Amniotic epithelial cell (primary cell): Measurements from ENCODE around the gene APOL5.

ENCODE experiments used
- DNase-seq: peaks from one replicate; pipeline ENCODE4 v3.0.0-alpha.2; 2010; ENCODE audit warnings: low read depth

The APOL5 gene

GRCh38 chr22:35742342-35743100 is 24.8 kb downstream of the APOL5 start:
- DNase-seq: peak; percentile 81

DNA sequence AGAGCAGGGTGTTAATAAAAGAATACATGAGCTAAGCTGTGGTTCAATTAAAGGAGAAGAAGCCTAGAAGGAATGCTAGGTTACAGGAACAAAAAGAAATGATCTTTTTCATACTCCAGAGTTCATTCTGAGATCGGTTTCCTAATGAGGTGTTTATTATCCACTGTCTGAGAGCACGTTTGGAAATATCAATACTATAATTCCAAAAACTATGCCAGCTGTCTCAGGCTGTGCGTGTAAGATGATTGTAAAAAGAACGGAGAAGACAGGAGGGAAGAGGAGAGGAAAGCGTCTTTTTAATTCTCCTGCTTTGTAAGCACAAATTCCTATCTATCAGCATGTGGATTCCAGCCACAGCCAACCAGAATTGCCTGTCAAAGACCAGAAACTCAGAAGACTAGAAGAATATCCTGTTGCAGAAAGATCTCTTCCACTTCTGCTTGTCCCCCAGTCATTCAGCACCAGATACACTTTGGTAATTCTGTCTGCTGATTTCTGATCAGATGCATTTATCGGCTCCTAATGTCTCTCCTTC is 25.7 kb downstream of the APOL5 start:
- DNase-seq: peak; percentile 24

DNA sequence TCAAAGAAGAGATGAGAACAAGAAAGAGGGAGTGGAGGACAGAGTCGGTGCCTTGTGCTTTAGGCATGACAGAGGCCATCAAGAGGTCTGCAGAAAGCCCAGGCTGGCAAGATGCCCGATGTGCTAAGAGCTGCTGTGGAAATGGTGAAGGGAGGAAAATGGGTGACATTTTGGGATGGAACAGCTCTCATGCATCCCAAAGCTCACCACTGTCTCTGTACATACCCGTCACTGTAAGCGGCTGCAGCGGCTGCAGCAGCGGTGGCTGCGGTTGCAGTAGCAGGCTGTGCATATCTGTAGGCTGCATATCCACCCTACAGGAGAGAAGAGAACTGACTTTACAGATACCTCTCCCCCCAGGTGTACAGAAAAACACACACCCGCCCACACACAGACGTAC is 28.6 kb downstream of the APOL5 start:
- DNase-seq: no peak

GRCh38 chr22:35746946-35747703 is 29.5 kb downstream of the APOL5 start:
- DNase-seq: peak; percentile 77

- DNase-seq: no peak
These were observed 32.1 kb downstream of the APOL5 start for GRCh38 chr22:35749808-35750207.

DNA sequence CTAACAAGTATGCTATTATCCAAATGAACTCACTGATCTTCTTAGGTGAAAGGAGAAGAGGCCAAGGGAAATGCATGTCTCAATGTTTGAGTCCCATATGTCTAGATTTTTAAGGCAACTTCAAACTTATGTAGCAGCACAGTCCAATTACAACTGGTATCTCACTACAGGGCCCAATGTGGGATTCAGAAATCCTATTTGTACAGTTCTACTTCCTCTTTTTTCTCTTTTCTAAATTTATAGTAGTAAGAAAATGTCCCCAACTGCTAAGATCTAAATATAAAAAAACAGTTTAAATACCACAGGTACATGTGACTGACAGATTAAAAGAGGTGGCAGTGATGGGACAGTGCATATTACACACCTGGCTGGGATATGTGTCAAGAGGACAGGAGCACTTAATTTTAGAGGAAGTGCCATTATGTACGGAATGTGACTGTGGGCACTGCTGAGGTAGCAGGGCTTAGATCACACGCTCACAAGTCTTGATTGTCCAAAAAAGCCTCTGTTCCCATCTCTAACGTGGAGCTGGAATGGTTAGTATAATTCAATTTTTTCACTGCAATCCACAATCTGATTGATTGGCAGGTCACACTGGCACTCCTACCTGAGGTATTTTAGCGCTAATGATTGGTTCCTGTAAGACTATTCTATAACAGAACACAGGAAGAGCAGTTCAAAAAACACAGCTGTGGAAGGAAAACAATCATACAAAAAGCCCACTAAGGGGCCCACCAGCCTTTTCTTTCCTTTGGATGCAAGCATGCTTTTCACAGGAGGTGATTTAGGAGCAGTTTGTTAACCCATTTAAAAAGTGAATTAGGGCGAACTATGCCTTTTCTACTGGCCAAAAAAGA is 34.6 kb downstream of the APOL5 start:
- DNase-seq: no peak

DNA sequence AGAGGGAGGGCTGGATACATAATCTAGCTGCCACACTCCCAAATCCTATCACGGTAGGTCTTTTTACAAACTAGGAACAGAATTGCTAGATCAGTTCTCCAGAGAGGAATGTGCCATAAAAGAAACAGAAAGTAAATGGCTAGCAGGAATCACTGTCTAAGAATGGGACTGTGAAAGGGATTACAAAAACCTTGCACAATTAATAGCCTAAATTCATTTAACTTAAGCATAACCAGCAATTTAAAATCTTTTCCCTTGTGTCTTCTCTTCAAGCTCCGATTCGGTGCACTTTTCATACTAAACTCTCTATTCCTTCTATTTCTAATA is 35.2 kb downstream of the APOL5 start:
- no peak for DNase-seq

GRCh38 chr22:35754761-35755160 is 37.1 kb downstream of the APOL5 start:
- DNase-seq: no peak

- DNase-seq: no peak
These were observed 39.0 kb downstream of the APOL5 start for GRCh38 chr22:35756722-35757121.

GRCh38 chr22:35758394-35758793 is 40.7 kb downstream of the APOL5 start:
- no peak for DNase-seq

DNA sequence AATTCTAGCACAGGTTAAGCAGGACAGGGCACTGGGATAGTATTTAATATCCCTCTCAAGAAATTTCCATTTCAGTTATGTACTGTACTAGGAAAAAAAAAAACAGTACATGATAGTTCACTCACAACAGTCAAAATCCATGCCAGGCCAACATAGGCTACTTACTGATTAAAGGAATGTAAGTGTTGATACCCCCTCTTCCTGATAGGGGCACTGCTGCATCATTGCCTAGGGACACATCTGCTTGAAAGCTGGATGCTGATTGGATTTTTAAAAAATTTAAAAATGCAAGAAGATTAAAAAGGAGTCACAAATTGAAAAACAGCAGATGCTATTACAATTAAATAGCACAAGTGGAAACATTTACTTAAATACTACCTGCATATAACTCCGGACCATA is 43.4 kb downstream of the APOL5 start:
- DNase-seq: peak; percentile 27

DNA sequence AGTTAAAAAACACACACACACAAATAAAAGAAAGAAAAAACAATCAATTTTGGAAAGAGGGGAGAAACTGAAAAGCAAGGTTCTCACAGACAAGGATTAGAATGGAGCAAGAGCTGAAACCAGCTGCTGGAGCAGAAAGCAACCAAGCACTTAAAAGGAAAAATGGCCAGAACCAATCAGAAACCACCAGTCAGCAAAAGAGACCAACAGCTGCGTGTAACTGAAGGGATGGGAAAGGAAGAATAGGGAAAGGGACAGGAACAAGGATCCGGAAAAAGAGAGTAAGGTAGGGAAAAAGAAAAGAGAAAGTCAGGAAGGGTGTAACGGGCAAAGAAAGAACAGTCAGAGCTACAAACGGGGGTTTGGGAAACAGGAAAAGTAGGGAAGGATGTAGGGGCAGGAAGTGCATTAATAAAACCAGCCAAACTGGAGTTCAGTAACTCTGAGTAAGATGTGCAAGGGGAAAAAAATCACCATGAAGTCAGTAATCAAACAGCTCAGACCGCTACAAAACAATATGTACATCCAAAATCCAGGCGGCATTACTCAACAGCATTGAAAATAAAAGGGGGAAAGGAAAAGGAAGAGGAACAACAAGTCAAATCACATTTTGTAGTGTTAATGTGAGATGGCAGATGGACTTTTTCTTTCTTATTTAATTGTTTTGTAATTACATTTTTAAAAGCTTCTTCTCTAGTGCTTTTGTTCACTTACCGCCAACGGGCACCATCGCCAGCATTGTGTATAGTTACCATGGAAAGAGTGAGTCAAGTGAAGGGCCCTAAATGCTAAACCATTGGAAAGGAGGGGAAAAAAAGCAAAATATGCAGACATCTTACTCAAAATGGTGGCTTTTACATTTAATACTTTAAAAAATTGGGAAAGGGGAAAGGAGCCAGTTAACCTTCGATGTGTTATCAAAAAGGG is 49.2 kb downstream of the APOL5 start:
- peak; percentile 28 for DNase-seq

DNA sequence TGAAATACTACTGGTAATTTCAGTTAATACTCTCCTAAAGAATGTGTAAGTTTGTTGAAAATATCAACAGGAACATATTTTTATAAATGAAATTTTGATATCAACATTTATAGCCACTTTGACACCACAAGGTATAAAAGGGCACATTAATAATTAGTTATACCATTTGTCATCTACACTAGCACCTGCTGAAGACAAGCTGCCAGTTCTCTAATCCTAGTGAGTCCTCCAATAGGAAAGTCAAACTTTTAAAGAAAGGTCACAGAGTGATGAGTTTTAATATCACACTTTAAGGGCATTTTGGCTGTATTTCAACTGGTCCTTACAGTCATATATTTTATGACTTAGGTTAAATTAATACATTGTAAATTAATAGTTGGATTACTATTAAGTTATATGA is 52.3 kb downstream of the APOL5 start:
- no peak for DNase-seq

GRCh38 chr22:35775339-35775738 is 57.7 kb downstream of the APOL5 start:
- no peak for DNase-seq

DNA sequence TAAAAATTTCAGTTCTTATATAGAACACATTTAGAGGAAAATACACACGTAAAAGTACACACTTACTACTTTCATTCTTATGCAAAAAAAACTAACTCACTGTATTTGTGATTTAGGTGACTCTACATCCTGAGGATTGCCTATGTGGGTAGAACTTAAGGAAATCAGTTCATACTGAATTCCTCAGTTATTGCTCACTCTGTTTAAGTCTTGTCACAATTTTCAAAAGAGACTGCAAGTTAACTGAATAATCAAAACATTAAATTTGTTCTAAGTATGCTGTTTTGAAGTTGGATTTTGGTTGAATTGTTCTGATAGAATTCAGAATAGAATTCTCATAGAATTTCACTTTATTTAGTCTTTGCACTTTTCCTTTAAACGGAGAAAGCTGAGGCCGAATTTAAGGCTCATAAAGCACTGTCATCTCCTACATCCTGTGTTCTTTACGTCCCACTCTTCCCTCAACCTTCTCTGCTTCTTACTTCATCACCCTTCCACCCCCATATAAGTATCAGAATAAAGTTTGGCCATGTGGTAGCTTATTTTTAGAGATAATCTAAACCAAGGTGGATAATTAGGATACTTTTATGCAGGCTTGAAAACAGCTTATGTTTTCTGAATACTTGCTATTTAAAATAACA is 59.8 kb downstream of the APOL5 start:
- peak; percentile 82 for DNase-seq
